Memory B cell (primary cell): ENCODE results near the gene HS3ST5.

Experiments
- ATAC-seq: fragments of 150-1000 bp; cut with Tn5 transposase; 2 replicates; pipeline ENCODE4 v1.10.0; 2021; ENCODE audit warnings: low read depth, mild to moderate bottlenecking, moderate library complexity
- DNase-seq, 2 donors: peaks; one replicate each; pipeline ENCODE4 v3.0.0; 2022; ENCODE audit warnings: low spot score in 2 of 2
- H3K27ac Mint-ChIP-seq: one replicate; pipeline ENCODE4 v1.8.0; 2022; ENCODE audit warnings: mild to moderate bottlenecking, moderate library complexity, mixed read lengths
- H3K27me3 Mint-ChIP-seq: one replicate; pipeline ENCODE4 v1.8.0; 2022; ENCODE audit warnings: mixed read lengths
- H3K36me3 Mint-ChIP-seq: one replicate; pipeline ENCODE4 v1.8.0; 2022; ENCODE audit warnings: mild to moderate bottlenecking, mixed read lengths
- H3K4me1 Mint-ChIP-seq: one replicate; pipeline ENCODE4 v1.8.0; 2022; ENCODE audit warnings: mixed read lengths
- H3K4me3 Mint-ChIP-seq: one replicate; pipeline ENCODE4 v1.8.0; 2022; ENCODE audit warnings: mild to moderate bottlenecking, moderate library complexity, mixed read lengths
- H3K9me3 Mint-ChIP-seq: one replicate; pipeline ENCODE4 v1.8.0; 2022; ENCODE audit warnings: mixed read lengths

Gene HS3ST5, protein sequence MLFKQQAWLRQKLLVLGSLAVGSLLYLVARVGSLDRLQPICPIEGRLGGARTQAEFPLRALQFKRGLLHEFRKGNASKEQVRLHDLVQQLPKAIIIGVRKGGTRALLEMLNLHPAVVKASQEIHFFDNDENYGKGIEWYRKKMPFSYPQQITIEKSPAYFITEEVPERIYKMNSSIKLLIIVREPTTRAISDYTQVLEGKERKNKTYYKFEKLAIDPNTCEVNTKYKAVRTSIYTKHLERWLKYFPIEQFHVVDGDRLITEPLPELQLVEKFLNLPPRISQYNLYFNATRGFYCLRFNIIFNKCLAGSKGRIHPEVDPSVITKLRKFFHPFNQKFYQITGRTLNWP

DNA sequence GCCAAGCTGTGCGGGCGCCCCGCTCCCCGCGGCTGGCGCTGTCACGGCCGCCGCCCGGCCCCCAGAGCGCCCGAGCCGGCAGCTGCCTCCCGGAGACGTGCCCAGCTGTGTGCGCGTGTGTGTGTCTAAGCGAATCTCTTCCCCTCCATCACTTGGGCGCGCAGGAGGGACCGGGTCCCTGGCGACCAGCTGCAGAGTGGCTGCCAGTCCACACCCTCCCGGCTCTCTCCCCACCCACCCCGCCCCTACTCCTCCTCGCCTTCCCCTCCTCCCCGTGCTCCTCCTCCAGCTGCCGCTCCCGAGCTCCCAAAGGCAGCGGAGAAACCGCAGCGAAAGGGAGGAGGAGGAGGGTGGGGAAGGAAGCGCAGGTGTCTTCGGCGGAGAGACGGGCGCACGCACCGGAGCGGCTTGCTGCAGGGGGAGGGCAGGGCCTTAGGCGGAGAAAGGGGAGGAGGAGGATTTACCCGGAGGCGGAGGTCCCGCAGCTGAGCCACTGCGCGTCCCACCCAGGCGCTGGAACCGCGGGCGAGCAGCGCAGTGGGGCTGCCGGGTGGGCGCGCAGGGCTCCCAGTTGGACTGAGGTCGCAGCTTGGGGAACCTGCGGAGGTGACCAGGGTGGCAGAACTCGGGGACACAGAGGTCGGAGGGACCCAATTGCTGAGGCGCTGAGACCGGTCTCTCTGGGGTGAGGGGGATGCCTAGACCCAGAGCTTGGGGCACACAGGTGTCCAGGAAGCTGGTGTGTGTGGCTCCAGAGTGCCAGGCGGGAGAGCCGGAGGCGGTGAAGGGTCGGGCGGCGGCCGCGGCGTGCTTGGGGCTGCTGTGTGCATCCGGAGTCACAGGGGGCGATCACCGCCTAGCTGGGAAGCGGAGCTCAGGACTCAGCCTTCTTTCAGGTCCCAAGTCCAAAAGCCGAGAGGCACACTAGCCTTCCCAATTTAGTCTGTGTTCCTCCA, at the start of gene HS3ST5:
HS3ST5 (minus strand) TSS at position 198 of the 956 bp plus-strand sequence. CDS start 280,178 bp downstream, outside the sequence.
- peak within 1 kb of the TSS; percentile 0 for H3K4me3 Mint-ChIP-seq
- ATAC-seq (no peak), DNase-seq (no peak)
- H3K27ac Mint-ChIP-seq: no peak within 1 kb of the TSS
- H3K4me1 Mint-ChIP-seq: peaks cover 2% of the 10 kb centered on the region
- H3K36me3 Mint-ChIP-seq: no peaks in the 10 kb centered on the region
- H3K9me3 Mint-ChIP-seq: no peaks in the 10 kb centered on the region
- H3K27me3 Mint-ChIP-seq: peaks cover 2% of the 10 kb centered on the region

DNA sequence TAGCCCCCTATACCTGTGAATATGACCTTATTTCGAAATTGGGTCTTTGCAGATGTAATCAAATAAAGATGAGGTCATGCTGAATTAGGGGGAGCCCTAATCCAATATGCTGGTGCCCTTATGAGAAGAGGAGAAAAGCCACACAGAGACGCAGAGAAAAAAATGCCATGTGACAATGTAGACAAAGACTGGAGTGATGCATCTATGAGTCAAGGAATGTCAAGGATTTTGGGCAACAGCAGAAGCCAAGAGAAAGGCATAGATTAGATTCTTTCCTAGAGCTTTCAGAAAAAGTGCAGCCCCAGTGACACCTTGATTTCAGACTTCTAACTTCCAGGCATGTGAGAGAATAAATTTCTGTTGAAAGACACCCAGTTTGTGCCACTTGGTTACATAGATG, 47.4 kb upstream of the HS3ST5 start:
- no peak overlapping the region for H3K27ac Mint-ChIP-seq
- no peaks in the 10 kb centered on the region for H3K36me3 Mint-ChIP-seq
- ATAC-seq (no peak), DNase-seq (no peak)
- H3K9me3 Mint-ChIP-seq: no peaks in the 10 kb centered on the region
- no peaks in the 10 kb centered on the region for H3K27me3 Mint-ChIP-seq
- no peak overlapping the region for H3K4me3 Mint-ChIP-seq
- H3K4me1 Mint-ChIP-seq: no peaks in the 10 kb centered on the region

DNA sequence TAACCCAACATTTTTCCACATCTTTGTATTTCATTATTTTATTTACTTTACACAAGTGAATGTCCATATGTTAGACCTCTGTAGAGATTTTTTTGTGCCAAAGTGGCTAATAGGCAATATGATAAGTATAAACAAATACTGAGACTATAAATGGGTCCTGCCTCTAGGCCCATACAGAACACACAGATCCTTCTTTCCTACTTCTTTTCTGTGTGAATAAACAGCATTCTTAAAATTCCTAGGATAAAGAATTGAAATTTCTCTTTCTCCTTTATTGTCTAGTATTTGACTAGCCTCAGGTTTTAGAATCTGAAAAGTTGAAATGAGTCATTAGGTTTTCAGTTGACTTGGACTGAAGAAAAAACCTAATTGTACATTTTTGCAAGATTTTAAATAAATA, 46.3 kb upstream of the HS3ST5 start:
- Mint-ChIP-seq H3K36me3 (no peaks in the 10 kb centered on the region), H3K9me3 (no peaks in the 10 kb centered on the region), H3K27ac (no peak overlapping the region), H3K4me1 (no peaks in the 10 kb centered on the region), H3K4me3 (no peak overlapping the region), H3K27me3 (no peaks in the 10 kb centered on the region)
- ATAC-seq (no peak), DNase-seq (no peak)

DNA sequence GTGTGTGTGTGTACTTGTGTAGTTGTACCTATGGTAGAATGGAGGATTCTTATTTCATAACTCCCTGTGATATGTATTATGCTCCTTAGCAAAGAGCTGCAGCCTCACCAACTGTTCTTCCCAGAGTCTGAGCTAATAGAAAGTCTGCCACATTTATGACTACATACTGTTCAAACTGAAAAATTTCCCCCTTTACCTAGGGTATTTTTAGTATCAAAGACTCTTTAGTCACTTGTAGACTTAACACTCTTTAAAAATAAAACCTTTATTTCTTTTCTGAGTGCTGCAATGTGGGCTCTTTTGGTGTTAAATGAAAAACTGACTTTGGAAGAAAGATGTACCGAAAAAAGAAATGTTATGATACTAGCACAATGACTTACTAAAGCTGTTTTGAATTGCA, 39.6 kb upstream of the HS3ST5 start:
- no peaks in the 10 kb centered on the region for H3K36me3 Mint-ChIP-seq
- ATAC-seq (no peak), DNase-seq (no peak)
- H3K9me3 Mint-ChIP-seq: peaks cover 3% of the 10 kb centered on the region
- no peaks in the 10 kb centered on the region for H3K4me1 Mint-ChIP-seq
- peaks cover 1% of the 10 kb centered on the region for H3K27me3 Mint-ChIP-seq
- no peak overlapping the region for H3K27ac Mint-ChIP-seq
- no peak overlapping the region for H3K4me3 Mint-ChIP-seq

DNA sequence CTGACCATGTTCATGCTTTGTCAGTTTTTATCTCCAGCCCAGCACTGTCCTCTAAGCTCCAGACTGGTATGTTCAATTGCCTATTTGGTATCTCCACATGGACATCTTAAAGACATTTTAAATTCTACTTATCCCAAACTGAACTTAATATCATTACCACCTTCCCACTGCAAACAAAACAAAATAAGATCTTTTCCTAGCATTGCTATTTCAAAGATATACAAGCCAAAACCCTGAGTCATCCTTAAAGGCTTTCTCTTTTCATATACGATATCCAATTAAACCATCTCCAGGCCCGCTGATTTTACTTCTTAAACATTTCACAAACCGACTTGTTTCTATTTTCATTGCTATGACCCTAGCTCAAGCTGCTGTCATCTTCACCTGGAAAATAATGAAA, 35.1 kb upstream of the HS3ST5 start:
- no peaks in the 10 kb centered on the region for H3K36me3 Mint-ChIP-seq
- DNase-seq (no peak), ATAC-seq (no peak)
- H3K27me3 Mint-ChIP-seq: peaks cover 1% of the 10 kb centered on the region
- H3K4me3 Mint-ChIP-seq: no peak overlapping the region
- H3K4me1 Mint-ChIP-seq: no peaks in the 10 kb centered on the region
- H3K27ac Mint-ChIP-seq: no peak overlapping the region
- H3K9me3 Mint-ChIP-seq: peaks cover 3% of the 10 kb centered on the region

DNA sequence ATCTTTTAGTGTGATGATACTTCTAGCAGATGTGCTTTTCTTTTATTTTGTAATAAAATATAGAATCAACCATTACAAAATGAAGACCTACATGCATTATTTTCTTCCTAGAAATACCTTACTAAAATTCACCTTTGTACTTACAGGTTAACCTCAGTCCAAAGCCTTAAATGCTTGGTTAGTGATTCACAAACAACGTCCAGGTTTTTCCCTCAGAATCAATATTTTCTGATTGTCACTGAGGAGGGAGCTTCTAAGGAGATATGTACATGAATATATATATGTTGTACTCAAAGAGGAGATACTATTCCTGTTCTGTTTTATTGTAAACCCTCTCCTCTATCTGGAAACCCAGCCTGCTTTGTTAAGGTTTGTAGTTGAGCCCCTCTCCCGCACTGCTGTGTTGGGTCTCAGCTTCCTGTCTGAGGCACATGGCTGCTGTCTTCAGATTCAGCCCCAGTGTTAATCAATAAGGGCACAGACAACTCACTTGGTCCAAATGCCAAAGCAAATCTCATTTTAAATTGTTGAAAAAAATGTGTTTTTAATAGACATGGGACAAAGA, 33.9 kb upstream of the HS3ST5 start:
- ATAC-seq: no peak
- peaks cover 2% of the 10 kb centered on the region for H3K9me3 Mint-ChIP-seq
- no peak for DNase-seq
- H3K27me3 Mint-ChIP-seq: no peaks in the 10 kb centered on the region
- H3K36me3 Mint-ChIP-seq: no peaks in the 10 kb centered on the region
- no peak overlapping the region for H3K4me3 Mint-ChIP-seq
- H3K4me1 Mint-ChIP-seq: no peaks in the 10 kb centered on the region
- H3K27ac Mint-ChIP-seq: no peak overlapping the region

DNA sequence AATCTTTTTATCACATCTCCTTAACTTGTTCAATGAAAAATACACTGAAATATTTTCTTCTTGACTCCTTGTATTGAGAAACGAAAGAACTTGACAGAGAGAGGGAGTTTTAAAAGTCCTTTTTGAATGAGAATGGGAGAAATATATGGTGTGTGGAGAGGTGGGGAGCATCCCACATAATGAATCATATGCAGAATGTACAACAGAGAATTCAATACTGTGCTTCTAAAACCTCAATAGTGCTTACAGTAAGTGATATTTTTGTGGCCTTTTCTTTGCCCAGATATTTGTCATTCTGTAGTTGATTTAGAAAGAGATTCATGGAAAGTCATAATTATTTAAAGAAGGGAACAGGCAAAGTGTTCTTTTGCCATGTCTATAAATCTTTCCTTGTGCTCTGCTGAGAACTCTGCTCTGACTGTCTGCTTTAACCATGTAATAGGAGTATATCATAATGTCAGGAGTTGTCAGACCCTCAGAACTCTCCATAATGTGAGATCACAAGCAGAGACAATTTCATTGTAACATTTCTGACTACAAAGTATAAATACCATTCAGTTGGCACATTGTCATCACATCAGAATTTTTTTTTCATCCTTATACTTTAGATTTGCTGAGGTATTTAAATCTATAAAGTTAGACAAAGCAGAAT, 32.8 kb upstream of the HS3ST5 start:
- Mint-ChIP-seq H3K4me3 (no peak overlapping the region), H3K36me3 (no peaks in the 10 kb centered on the region), H3K4me1 (no peaks in the 10 kb centered on the region), H3K9me3 (peaks cover 2% of the 10 kb centered on the region), H3K27me3 (no peaks in the 10 kb centered on the region), H3K27ac (no peak overlapping the region)
- DNase-seq: no peak
- ATAC-seq: no peak

DNA sequence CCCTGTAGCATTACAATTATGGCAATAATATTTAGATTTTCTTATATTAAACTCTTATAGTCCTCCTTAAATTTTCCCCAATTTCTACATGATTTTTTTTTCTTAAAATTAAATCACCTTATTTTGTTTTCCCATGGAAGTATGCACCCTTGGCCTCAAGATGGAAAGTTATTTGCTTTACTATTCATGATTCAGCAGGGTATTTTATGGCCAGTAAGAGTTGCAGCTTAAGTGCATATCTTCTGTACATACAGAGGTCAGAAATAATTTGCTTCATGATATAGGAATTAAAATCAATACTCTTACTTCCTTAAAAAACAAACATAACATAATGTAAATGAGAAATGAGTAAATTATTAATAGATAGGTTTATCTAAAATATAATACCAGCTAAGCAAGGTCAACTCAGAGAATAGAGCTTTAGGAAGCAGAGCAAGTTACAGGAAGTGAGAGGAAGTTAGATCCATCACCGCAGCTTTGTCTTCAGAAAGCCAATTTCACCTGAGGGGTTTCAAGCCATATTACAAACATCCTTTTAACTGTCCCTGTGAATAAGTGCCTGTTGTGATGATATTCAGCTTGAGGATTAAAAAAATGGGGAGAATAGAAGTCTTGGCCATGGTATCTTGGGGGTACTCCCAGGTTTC, 24.6 kb upstream of the HS3ST5 start:
- Mint-ChIP-seq H3K36me3 (no peaks in the 10 kb centered on the region), H3K27me3 (no peaks in the 10 kb centered on the region), H3K4me3 (no peak overlapping the region), H3K27ac (no peak overlapping the region), H3K4me1 (no peaks in the 10 kb centered on the region), H3K9me3 (no peaks in the 10 kb centered on the region)
- DNase-seq (no peak), ATAC-seq (no peak)

DNA sequence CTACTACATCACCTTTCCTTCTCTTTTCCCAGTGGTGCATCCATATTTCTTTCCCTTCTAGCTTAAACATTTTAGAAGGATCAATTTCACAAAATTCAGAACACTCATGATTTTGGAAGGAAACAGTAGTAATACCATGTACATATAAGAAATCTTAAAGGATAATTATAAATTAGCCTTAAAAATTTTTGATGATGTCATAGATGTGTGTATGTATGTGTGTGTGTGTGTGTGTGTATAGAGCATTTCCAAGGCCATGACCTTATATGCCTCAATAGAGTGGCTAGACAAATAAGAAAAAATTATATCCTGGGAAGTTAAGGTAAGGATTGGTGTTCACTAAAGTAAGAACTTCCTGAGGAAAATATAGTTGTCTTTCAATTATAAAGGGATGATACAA, 24.1 kb upstream of the HS3ST5 start:
- Mint-ChIP-seq H3K9me3 (no peaks in the 10 kb centered on the region), H3K27ac (no peak overlapping the region), H3K4me3 (no peak overlapping the region), H3K4me1 (no peaks in the 10 kb centered on the region), H3K27me3 (no peaks in the 10 kb centered on the region), H3K36me3 (no peaks in the 10 kb centered on the region)
- ATAC-seq (no peak), DNase-seq (no peak)

DNA sequence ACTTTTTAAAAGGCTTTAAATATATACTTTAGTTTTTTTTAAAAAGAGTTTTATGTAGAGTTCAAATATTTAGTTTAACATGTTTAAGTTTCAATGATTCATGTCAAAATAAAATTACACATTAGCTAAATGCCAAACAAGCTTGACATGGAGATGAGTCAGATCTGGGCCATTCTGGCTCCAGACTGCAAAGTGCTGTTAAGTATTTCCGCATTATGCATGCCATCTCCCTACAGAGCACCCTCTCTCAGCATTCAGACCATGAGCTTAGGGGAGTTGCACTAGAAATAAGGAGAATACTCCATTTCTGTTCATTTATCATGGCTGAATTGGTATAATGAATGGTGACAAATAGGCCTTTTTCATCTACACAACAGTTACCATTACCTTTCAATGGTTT, 21.5 kb upstream of the HS3ST5 start:
- DNase-seq: no peak
- Mint-ChIP-seq H3K4me1 (no peaks in the 10 kb centered on the region), H3K9me3 (no peaks in the 10 kb centered on the region), H3K27me3 (no peaks in the 10 kb centered on the region), H3K36me3 (no peaks in the 10 kb centered on the region), H3K27ac (no peak overlapping the region), H3K4me3 (no peak overlapping the region)
- ATAC-seq: no peak

DNA sequence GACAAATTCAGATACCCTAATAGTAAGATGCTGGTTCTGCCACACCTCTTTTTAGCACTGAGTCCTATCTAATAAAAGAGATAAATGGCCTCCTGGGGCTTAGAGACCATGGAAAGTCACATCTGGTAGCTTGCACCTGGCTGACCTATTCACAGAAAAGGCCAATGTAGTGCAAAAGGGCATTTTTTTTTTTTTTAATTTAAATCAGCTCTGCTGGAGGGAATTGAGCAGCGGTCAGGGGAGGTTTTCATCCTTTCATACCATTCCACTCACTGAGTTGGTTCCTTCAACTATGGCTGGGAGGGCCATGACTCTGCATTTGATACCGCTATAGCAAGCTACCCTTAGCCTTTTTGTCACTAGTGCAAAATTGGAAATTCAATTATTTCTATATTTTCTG, 20.1 kb upstream of the HS3ST5 start:
- DNase-seq: no peak
- no peaks in the 10 kb centered on the region for H3K27me3 Mint-ChIP-seq
- ATAC-seq: no peak
- no peaks in the 10 kb centered on the region for H3K9me3 Mint-ChIP-seq
- H3K36me3 Mint-ChIP-seq: no peaks in the 10 kb centered on the region
- H3K4me3 Mint-ChIP-seq: no peak overlapping the region
- H3K27ac Mint-ChIP-seq: no peak overlapping the region
- no peaks in the 10 kb centered on the region for H3K4me1 Mint-ChIP-seq

DNA sequence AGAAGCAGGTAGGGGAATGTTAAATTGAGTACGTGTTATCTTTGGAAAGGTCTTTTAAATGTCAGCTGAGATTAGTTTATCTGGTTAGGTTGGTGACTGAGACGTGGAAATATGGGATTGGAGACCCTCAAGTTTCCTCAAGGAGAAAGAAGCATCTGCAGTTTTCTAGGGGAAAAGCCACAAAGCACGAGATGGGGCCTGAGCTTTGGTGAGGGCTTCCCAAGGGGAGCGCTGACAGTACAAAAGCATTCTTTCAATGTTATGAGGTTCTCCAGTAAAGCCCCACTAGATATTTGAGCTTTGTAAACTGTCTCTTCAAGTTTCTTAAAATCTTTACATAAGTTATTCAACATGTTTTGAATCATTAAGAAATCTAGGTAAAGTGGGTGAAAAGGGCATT, 19.6 kb upstream of the HS3ST5 start:
- Mint-ChIP-seq H3K9me3 (no peaks in the 10 kb centered on the region), H3K4me3 (no peak overlapping the region), H3K4me1 (no peaks in the 10 kb centered on the region), H3K27ac (no peak overlapping the region), H3K27me3 (no peaks in the 10 kb centered on the region), H3K36me3 (no peaks in the 10 kb centered on the region)
- DNase-seq: no peak
- ATAC-seq: no peak

DNA sequence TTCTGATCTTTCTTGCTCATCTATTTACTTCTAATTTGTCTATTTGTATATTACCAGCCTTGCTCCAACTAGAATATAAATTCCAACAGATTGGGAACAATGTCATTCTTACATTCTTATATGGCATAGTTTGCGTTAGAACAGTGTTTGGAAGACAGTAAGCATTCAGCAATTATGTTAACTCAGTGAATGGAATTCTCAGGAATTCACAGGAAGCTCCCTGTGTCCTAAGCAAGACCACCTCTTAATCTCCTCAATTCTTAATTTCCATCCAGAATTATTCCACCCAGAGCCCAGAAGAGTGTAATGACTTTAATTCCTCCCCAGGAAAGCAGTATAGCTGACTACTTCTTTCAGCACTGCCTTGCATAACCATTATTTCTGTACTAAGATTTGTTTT, 18.2 kb upstream of the HS3ST5 start:
- Mint-ChIP-seq H3K36me3 (no peaks in the 10 kb centered on the region), H3K4me1 (no peaks in the 10 kb centered on the region), H3K27me3 (no peaks in the 10 kb centered on the region), H3K9me3 (no peaks in the 10 kb centered on the region), H3K27ac (no peak overlapping the region), H3K4me3 (no peak overlapping the region)
- DNase-seq (no peak), ATAC-seq (no peak)
